K562 (cell line): Measurements from ENCODE around the gene DNAJB4. TPM values are rescaled to one million over a fixed set of nuclear protein-coding genes. Genes with fewer than 3 reads are reported as not detected.
A peak's percentile ranks its signal among the peaks of the same experiment; 100 is the strongest.

Experiments used
- ATAC-seq: fragments of 200-7000 bp; cut with Tn5 transposase; 3 replicates; pipeline ENCODE4 v1.9.1; 2020; ENCODE audit warnings: moderate library complexity
- BruUV-seq: library from RNA; stranded (reverse); fragments of 400-500 nt; replicated peaks from 2 replicates; lab custom pipeline; 2021; lab: Mats Ljungman, UMichigan
- CTCF ChIA-PET: fragments of 300-600 bp; formaldehyde crosslinking; extraction: SDS; loops from one replicate; lab custom pipeline; 2021; ENCODE audit warnings: low intra/inter-chr PET ratio; lab: Yijun Ruan, JAX
- POLR2A ChIA-PET: fragments of 300-600, 350-650 bp; sonication (Branson Sonifier 250); formaldehyde crosslinking; extraction: SDS; loops from one replicate; lab custom pipeline; 2021; ENCODE audit warnings: antibody characterized with exemption, inconsistent platforms; lab: Yijun Ruan, JAX
- DNase-seq, 4 experiments: peaks; one replicate each; pipeline versions ENCODE4 v3.0.0 to v3.0.0-alpha.2; 2011 to 2018; ENCODE audit warnings: low spot score in 3 of 4, mixed read lengths in 3 of 4; ENCODE audit errors: extremely low read depth in 1 of 4
- FAIRE-seq: peaks from 2 replicates; lab custom pipeline; 2011; peaks lifted over from hg19 to GRCh38; lab: Jason Lieb, UNC
- H2AFZ ChIP-seq: 2 replicates; pipeline ENCODE4 v1.6.0; 2011; ENCODE audit warnings: low read depth, low read length, control low read depth, inconsistent platforms
- H3K27ac ChIP-seq: fragments of 200-600 bp; 3 replicates; pipeline ENCODE4 v1.8.0; 2011; ENCODE audit warnings: low read depth, mild to moderate bottlenecking, control low read depth, inconsistent platforms, low read length, moderate library complexity, mixed read lengths; ENCODE audit errors: extremely low read depth
- H3K27me3 ChIP-seq, 2 experiments: fragments of 300-600 bp in 1 of 2; 2 replicates in 1 of 2; 3 replicates in 1 of 2; pipeline versions ENCODE4 v1.6.0 to v1.8.0; 2011; ENCODE audit warnings: inconsistent platforms in 2 of 2, low read length in 2 of 2, mild to moderate bottlenecking in 1 of 2, mixed read lengths in 1 of 2, moderate library complexity in 1 of 2; ENCODE audit not compliant: control insufficient read depth in 2 of 2, insufficient read depth in 2 of 2
- H3K36me3 ChIP-seq: fragments of 300-600 bp; 3 replicates; pipeline ENCODE4 v1.8.0; 2011; ENCODE audit warnings: mild to moderate bottlenecking, low read length, inconsistent platforms; ENCODE audit not compliant: control insufficient read depth, insufficient read depth
- H3K4me1 ChIP-seq, 2 experiments: fragments of 200-600 bp in 1 of 2; replicated peaks in 1 of 2; 2 replicates in 1 of 2; 3 replicates in 1 of 2; pipeline versions ENCODE4 v1.5.1 to v1.8.0; 2011; ENCODE audit warnings: inconsistent platforms in 2 of 2, low read length in 2 of 2, mild to moderate bottlenecking in 1 of 2, mixed read lengths in 1 of 2, moderate library complexity in 1 of 2; ENCODE audit not compliant: control insufficient read depth in 2 of 2, insufficient read depth in 2 of 2
- H3K4me2 ChIP-seq: 2 replicates; pipeline ENCODE4 v1.6.1; 2011; ENCODE audit warnings: low read length, control low read depth, inconsistent platforms, mixed read lengths; ENCODE audit not compliant: insufficient read depth
- H3K4me3 ChIP-seq: fragments of 200-600 bp; sonication (generic), shearing (Covaris generic); 2 replicates; pipeline ENCODE4 v1.5.1; 2016; ENCODE audit warnings: control low read depth, inconsistent platforms
- H3K79me2 ChIP-seq: fragments of 200-600 bp; 3 replicates; pipeline ENCODE4 v1.8.0; 2011; ENCODE audit warnings: low read length, inconsistent platforms; ENCODE audit not compliant: control insufficient read depth, insufficient read depth
- H3K9ac ChIP-seq, 2 experiments: 2 replicates each; pipeline versions ENCODE4 v1.6.0 to v1.6.1; 2011; ENCODE audit warnings: low read depth in 2 of 2, low read length in 2 of 2, control low read depth in 1 of 2, inconsistent platforms in 1 of 2, mild to moderate bottlenecking in 1 of 2, mixed read lengths in 1 of 2; ENCODE audit not compliant: insufficient read depth in 1 of 2
- H3K9me1 ChIP-seq: one replicate; pipeline ENCODE4 v1.6.0; 2011; ENCODE audit warnings: inconsistent platforms, mild to moderate bottlenecking, low read length, moderate library complexity; ENCODE audit not compliant: control insufficient read depth, insufficient read depth
- H3K9me3 ChIP-seq: replicated peaks from 2 replicates; pipeline ENCODE4 v1.5.1; 2011; ENCODE audit warnings: low read depth, low read length, inconsistent platforms; ENCODE audit not compliant: control insufficient read depth, insufficient read depth
- H4K20me1 ChIP-seq: replicated peaks from 2 replicates; pipeline ENCODE4 v1.6.1; 2011; ENCODE audit warnings: low read length, inconsistent platforms, mixed read lengths; ENCODE audit not compliant: control insufficient read depth, insufficient read depth
- ATF3 ChIP-seq, 2 experiments: fragments of 450-650 bp in 1 of 2; sonication (generic) in 1 of 2; formaldehyde crosslinking in 1 of 2; IDR thresholded peaks in 1 of 2; conservative IDR thresholded peaks in 1 of 2; 2 replicates each; pipeline versions ENCODE4 v1.6.1 to v1.8.1; 2016 to 2023; ENCODE audit warnings: mild to moderate bottlenecking in 2 of 2, moderate library complexity in 2 of 2, inconsistent platforms in 1 of 2, missing genetic modification reagents in 1 of 2
- CAMTA2 ChIP-seq: fragments of 250-450 bp; sonication (Bioruptor Pico); conservative IDR thresholded peaks from 2 replicates; pipeline ENCODE4 v1.5.1; 2022
- DDX20 ChIP-seq: fragments of 450-650 bp; IDR thresholded peaks from 2 replicates; pipeline ENCODE4 v1.6.1; 2016; ENCODE audit warnings: missing genetic modification characterization, low read depth, mild to moderate bottlenecking, missing compliant biosample characterization, moderate library complexity
- ETV5 ChIP-seq: sonication (generic); formaldehyde crosslinking; IDR thresholded peaks from 2 replicates; pipeline ENCODE4 v1.4.0; 2020; ENCODE audit warnings: low read depth, mild to moderate bottlenecking, missing genetic modification reagents
- KLF1 ChIP-seq: fragments of 450-650 bp; IDR thresholded peaks from 2 replicates; pipeline ENCODE4 v1.6.1; 2016; ENCODE audit warnings: missing genetic modification characterization, missing compliant biosample characterization
- POLR2AphosphoS2 ChIP-seq: IDR thresholded peaks from 2 replicates; pipeline ENCODE4 v1.6.1; 2012; ENCODE audit warnings: low read length, improper control_type of control experiment
- TRIM25 ChIP-seq: fragments of 450-650 bp; IDR thresholded peaks from 2 replicates; pipeline ENCODE4 v1.7.0; 2016; ENCODE audit warnings: borderline replicate concordance
- XRCC3 ChIP-seq: fragments of 450-650 bp; IDR thresholded peaks from 2 replicates; pipeline ENCODE4 v1.6.1; 2017; ENCODE audit warnings: mild to moderate bottlenecking, moderate library complexity
- XRCC4 ChIP-seq: IDR thresholded peaks from one replicate; pipeline ENCODE4 v1.6.1; 2011; ENCODE audit not compliant: insufficient read depth, insufficient read length; ENCODE audit errors: extremely low read depth
- ZNF274 ChIP-seq: IDR thresholded peaks from 2 replicates; pipeline ENCODE4 v1.6.1; 2011; ENCODE audit warnings: low read depth, mild to moderate bottlenecking, low read length, moderate library complexity, borderline replicate concordance
- ZNF408 ChIP-seq: fragments of 250-450 bp; sonication (Bioruptor Pico); IDR thresholded peaks from 2 replicates; pipeline ENCODE4 v1.4.0; 2020; ENCODE audit warnings: low read depth, mild to moderate bottlenecking, moderate library complexity
- WGBS: fragments of 100-300 bp; shearing (Covaris generic); methylation state at CpG from one replicate; pipeline ENCODE4 v1.1.6; 2016; ENCODE audit warnings: low coverage, mixed read lengths; ENCODE audit not compliant: insufficient coverage; ENCODE audit errors: missing lambda C conversion rate; 5-methylcytosine and 5-hydroxymethylcytosine counted together
- in situ Hi-C: fragments of 300-500 bp; cut with MboI; formaldehyde crosslinking; loops from 4 replicates; pipeline ENCODE4 v1.15.0; 2018; ENCODE audit warnings: inconsistent platforms, mixed read lengths
- intact Hi-C: fragments of 100-400 bp; cut with micrococcal nuclease; formaldehyde crosslinking; loops from 2 replicates; pipeline ENCODE4 v1.14.2; 2022
- polyA plus RNA-seq, 8 experiments: library from polyadenylated mRNA; depleted of rRNA in 4 of 8; stranded (reverse) in 5 of 8; unstranded in 3 of 8; fragments of >200 nt; fragmentation: Nextera tagmentation in 2 of 8; fragmentation: Illumina TruSeq in 1 of 8; extraction: Ambion mirVana in 2 of 8; extraction: Trizol in 1 of 8; gene quantifications; 2 replicates each; pipeline versions ENCODE4 v1.2.1 to v1.2.3, GENCODE V29; 2011 to 2014; ENCODE audit warnings: inconsistent platforms in 1 of 8, missing spikeins in 1 of 8
- total RNA-seq, 7 experiments: library from RNA; depleted of rRNA in 6 of 7; stranded (reverse); fragments of >200 nt in 6 of 7; fragmentation: Illumina TruSeq in 2 of 7; extraction: Trizol in 2 of 7; gene quantifications; 2 replicates each; pipeline versions ENCODE4 v1.2.1 to v1.2.3, GENCODE V29; 2011 to 2021; ENCODE audit warnings: low replicate concordance in 1 of 7

The DNAJB4 gene
- total and polyA plus RNA-seq, 9 of the 15 experiments (the other 6 are each of a cell fraction or from before 2014, with no cell fraction given): 8.5 to 27.7 (median 19.8) TPM

- TF ChIP-seq XRCC4: no peak
- no peak for TF ChIP-seq DDX20 (tag)
- TF ChIP-seq ZNF274: no peak
- no peak for TF ChIP-seq ZNF408 (CRISPR knock-in tag)
- TF ChIP-seq TRIM25: no peak
- TF ChIP-seq, all 486 proteins: peak for 0
Observed at GRCh38 chr1:77986810-77987209, 17.9 kb upstream of the DNAJB4 start (continued).

DNA sequence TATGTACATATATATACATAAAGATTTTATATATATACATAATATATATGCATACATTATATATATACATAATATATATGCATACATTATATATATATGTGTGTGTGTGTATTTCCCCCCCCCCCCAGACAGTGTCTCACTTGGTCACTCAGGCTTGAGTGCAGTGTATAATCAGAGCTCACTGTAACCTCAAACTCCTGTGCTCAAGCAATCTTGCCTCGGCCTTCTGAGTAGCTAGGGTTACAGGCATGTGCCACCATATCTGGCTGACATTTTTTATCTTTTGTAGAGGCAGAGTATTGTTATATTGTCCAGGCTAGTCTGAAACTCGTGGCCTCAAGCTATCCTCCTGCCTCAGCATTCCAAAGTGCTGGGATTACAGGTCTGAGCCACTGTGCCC lies 16.8 kb upstream of the DNAJB4 start:
- TF ChIP-seq CAMTA2 (CRISPR knock-in tag): no peak
- TF ChIP-seq ATF3 (IDR thresholded peaks at IDR 0.05): no peak
- no peak for TF ChIP-seq ATF3 (CRISPR knock-in tag; conservative IDR thresholded peaks at IDR 0.05)
- TF ChIP-seq ETV5 (CRISPR knock-in tag): no peak
- no peak for TF ChIP-seq XRCC3
- no peak for TF ChIP-seq POLR2AphosphoS2
- TF ChIP-seq KLF1 (tag): no peak
- Histone ChIP-seq H3K79me2 (peaks cover 67% of the 10 kb centered on the region), H2AFZ (no peak overlapping the region), H3K27me3 (no peaks in the 10 kb centered on the region), H4K20me1 (no peaks in the 10 kb centered on the region; the same call in 1 of the 2 replicates), H3K9me1 (no peaks in the 10 kb centered on the region), H3K4me1 (no peaks in the 10 kb centered on the region; a peak in 2 of 5 replicates), H3K9me3 (no peaks in the 10 kb centered on the region), H3K9ac (no peak overlapping the region), H3K4me3 (no peak overlapping the region), H3K36me3 (peaks cover 26% of the 10 kb centered on the region), H3K4me2 (no peak overlapping the region), H3K27ac (no peak overlapping the region)
- in situ Hi-C loops (no loop called here), intact Hi-C loops (no loop called here)
- CTCF ChIA-PET: no interaction called here
- DNase-seq (no peak), FAIRE-seq (no peak), ATAC-seq (peak; percentile 46)
- POLR2A ChIA-PET: interaction anchor here (2.0 to 9.1 kb wide), 2 partner anchors 9 to 14 kb away, joined by 9 to 118 read pairs; partner anchors contain the start of genes DNAJB4 and FUBP1
- BruUV-seq: no TSS peak
- 53% methylated on average over 2 of the region's 2 CpGs for WGBS
